ENCODE data around the gene EAF1.

Gene EAF1

DNA sequence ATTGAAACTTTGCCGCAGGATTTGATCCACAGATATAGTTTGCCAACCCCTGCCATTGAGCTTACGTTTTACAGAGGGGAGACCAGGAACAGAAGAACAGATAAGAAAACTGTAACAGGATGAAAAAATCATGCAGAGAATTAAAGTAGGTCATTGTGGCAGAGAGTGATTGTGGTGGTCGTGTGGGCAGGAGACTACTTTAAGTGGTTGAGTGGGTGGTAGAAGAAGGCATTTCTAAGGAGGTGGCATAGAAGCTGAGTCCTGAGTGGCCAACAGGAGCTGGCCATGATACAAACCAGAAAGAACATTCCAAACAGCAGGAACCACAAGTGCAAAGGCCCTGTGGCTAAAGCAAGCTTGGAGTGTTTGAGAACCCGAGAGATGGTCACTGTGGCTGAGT, 59.6 kb downstream of the EAF1 start:
- no peak for DNase-seq

DNA sequence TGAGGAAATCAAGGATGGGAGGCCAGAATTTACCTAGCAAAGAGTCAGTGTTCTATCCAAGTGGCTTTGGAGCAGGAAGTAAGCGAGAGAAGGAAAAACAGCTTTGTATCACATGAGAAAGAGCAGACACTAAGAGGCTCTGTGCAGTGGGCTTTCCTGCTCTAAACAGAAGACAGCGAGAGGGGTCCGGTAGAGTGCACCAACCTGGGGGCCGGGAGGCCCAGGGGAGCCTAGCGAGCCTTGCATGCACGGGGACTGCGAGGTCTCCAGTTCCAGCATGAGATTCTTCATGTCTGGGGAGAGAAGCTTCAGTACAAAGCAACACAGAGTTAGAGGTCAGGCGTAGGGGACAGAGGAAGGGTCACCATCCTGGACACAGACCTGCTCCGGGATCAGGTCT, 60.6 kb downstream of the EAF1 start:
- no peak for DNase-seq

DNA sequence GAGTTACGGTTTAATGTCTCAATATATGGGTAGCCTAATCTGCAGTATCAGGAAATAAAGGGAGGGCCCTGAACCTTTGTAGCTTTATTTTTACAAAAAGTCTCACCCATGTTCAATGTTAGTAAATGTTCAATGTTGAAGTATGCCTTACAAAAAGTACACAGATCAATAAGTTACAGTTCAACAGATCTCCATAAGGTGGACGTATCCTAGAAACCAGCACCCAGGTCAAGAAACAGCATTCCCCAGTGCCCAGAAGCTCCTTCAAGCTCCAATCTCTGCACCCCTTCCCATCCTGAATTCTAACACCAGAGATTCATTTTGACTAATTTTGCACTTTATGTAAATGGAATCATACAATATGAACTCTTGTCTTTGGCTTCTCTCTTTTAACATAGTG, 62.8 kb downstream of the EAF1 start:
- DNase-seq = no peak

DNA sequence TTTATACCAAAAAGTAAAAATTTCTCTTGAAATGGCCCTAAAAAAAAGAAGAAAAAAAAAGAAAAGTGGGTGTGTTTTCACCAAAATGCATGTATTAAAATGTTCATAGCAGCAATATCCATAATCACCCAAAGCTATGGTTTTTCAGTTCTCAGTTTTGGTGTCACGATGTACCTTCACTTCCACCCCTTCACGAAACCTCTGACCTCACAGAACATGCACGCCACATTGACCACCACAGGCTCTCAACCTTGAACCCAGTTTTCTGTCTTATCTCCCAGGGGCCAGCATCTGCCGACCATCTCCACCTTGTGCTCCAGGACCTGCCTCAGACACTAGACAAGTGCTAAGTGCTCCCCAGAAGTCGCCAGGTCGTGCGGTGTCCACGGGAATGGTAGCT, 63.7 kb downstream of the EAF1 start:
- DNase-seq = no peak

Data from right hindlimb (tissue), 1 donor.